Keratinocyte (primary cell): ENCODE measurements around the gene NPFFR1. TPM values are rescaled to one million over a fixed set of nuclear protein-coding genes. Genes with fewer than 3 reads are reported as not detected.
A peak's percentile ranks its signal among the peaks of the same experiment; 100 is the strongest.

Source experiments
- DNase-seq: peaks from one replicate; pipeline ENCODE4 v3.0.0-alpha.2; 2011; ENCODE audit warnings: low read depth, missing footprints, low spot score
- FAIRE-seq: peaks from 2 replicates; lab custom pipeline; 2011; peaks lifted over from hg19 to GRCh38; lab: Jason Lieb, UNC
- H2AFZ ChIP-seq: 2 replicates; pipeline ENCODE4 v1.6.0; 2012; ENCODE audit warnings: low read length, control low read depth, inconsistent platforms; ENCODE audit not compliant: control insufficient read depth
- H3K27ac ChIP-seq: 2 replicates; pipeline ENCODE4 v1.5.1; 2011; ENCODE audit warnings: low read length; ENCODE audit not compliant: control insufficient read depth, insufficient read depth
- H3K27me3 ChIP-seq: 3 replicates; pipeline ENCODE4 v1.6.0; 2011; ENCODE audit warnings: low read length; ENCODE audit not compliant: control insufficient read depth, insufficient read depth; ENCODE audit errors: extremely low read depth
- H3K36me3 ChIP-seq, 2 experiments: 2 replicates in 1 of 2; 3 replicates in 1 of 2; pipeline ENCODE4 v1.5.1; 2011; ENCODE audit warnings: low read length in 2 of 2, mild to moderate bottlenecking in 1 of 2; ENCODE audit not compliant: control insufficient read depth in 2 of 2, insufficient read depth in 2 of 2; ENCODE audit errors: extremely low read depth in 1 of 2
- H3K4me1 ChIP-seq: 3 replicates; pipeline ENCODE4 v1.5.1; 2011; ENCODE audit warnings: low read length; ENCODE audit not compliant: control insufficient read depth, insufficient read depth; ENCODE audit errors: extremely low read depth
- H3K4me2 ChIP-seq: 3 replicates; pipeline ENCODE4 v1.6.0; 2011; ENCODE audit warnings: low read depth, low read length; ENCODE audit not compliant: control insufficient read depth, insufficient read depth; ENCODE audit errors: extremely low read depth
- H3K4me3 ChIP-seq, 3 experiments: fragments of 200-600 bp in 1 of 3; sonication (generic) in 1 of 3; 2 replicates in 2 of 3; 3 replicates in 1 of 3; pipeline ENCODE4 v1.5.1; 2011 to 2016; ENCODE audit warnings: low read length in 3 of 3, mild to moderate bottlenecking in 3 of 3, control low read depth in 2 of 3, inconsistent platforms in 1 of 3, low read depth in 1 of 3, mixed read lengths in 1 of 3, mixed run types in 1 of 3, moderate library complexity in 1 of 3; ENCODE audit not compliant: control insufficient read depth in 2 of 3, insufficient read depth in 2 of 3; ENCODE audit errors: extremely low read depth in 1 of 3
- H3K79me2 ChIP-seq: 2 replicates; pipeline ENCODE4 v1.6.0; 2012; ENCODE audit warnings: low read length; ENCODE audit not compliant: control insufficient read depth, insufficient read depth
- H3K9ac ChIP-seq: 3 replicates; pipeline ENCODE4 v1.6.0; 2011; ENCODE audit warnings: low read length; ENCODE audit not compliant: control insufficient read depth, insufficient read depth; ENCODE audit errors: extremely low read depth
- H3K9me1 ChIP-seq: 3 replicates; pipeline ENCODE4 v1.6.0; 2011; ENCODE audit warnings: low read length; ENCODE audit not compliant: control insufficient read depth, insufficient read depth; ENCODE audit errors: extremely low read depth
- H3K9me3 ChIP-seq: 2 replicates; pipeline ENCODE4 v1.5.1; 2012; ENCODE audit warnings: low read depth, low read length; ENCODE audit not compliant: control insufficient read depth
- H4K20me1 ChIP-seq: 3 replicates; pipeline ENCODE4 v1.6.0; 2011; ENCODE audit warnings: low read length; ENCODE audit not compliant: control insufficient read depth, insufficient read depth; ENCODE audit errors: extremely low read depth
- CTCF ChIP-seq, 3 experiments: IDR thresholded peaks in 1 of 3; conservative IDR thresholded peaks in 1 of 3; optimal IDR thresholded peaks in 1 of 3; 2 replicates in 2 of 3; 3 replicates in 1 of 3; pipeline versions ENCODE3 to v1.5.1; 2011; ENCODE audit warnings: low read length in 3 of 3, mild to moderate bottlenecking in 3 of 3, moderate library complexity in 2 of 3, control low read depth in 1 of 3, inconsistent platforms in 1 of 3; ENCODE audit not compliant: insufficient read depth in 2 of 3; ENCODE audit errors: extremely low read depth in 1 of 3
- EZH2 ChIP-seq: IDR thresholded peaks from one replicate; pipeline ENCODE4 v1.6.1; 2012; ENCODE audit warnings: inconsistent platforms, mild to moderate bottlenecking, low read length, moderate library complexity
- dilution Hi-C: fragments of 300-500 bp; cut with MboI; formaldehyde crosslinking; loops from one replicate; pipeline ENCODE4 v1.7.0; 2020; ENCODE audit warnings: low sequenced_read_pairs; ENCODE audit not compliant: extremely low pct_ligation_motif_present
- polyA plus RNA-seq, 5 experiments: library from polyadenylated mRNA; depleted of rRNA in 3 of 5; stranded (reverse) in 3 of 5; stranded (forward) in 1 of 5; unstranded in 1 of 5; fragments of >200 nt; gene quantifications; 1 replicate in 1 of 5; 2 replicates in 3 of 5; 3 replicates in 1 of 5; pipeline versions ENCODE4 v1.2.1 to v1.2.3, GENCODE V29; 2011 to 2012; ENCODE audit warnings: missing spikeins in 2 of 5, low read depth in 1 of 5, low replicate concordance in 1 of 5

Gene NPFFR1
- polyA plus RNA-seq, 1 donor (not counting 4 experiments of a cell fraction or from before 2014, with no cell fraction given), result not detected

DNA sequence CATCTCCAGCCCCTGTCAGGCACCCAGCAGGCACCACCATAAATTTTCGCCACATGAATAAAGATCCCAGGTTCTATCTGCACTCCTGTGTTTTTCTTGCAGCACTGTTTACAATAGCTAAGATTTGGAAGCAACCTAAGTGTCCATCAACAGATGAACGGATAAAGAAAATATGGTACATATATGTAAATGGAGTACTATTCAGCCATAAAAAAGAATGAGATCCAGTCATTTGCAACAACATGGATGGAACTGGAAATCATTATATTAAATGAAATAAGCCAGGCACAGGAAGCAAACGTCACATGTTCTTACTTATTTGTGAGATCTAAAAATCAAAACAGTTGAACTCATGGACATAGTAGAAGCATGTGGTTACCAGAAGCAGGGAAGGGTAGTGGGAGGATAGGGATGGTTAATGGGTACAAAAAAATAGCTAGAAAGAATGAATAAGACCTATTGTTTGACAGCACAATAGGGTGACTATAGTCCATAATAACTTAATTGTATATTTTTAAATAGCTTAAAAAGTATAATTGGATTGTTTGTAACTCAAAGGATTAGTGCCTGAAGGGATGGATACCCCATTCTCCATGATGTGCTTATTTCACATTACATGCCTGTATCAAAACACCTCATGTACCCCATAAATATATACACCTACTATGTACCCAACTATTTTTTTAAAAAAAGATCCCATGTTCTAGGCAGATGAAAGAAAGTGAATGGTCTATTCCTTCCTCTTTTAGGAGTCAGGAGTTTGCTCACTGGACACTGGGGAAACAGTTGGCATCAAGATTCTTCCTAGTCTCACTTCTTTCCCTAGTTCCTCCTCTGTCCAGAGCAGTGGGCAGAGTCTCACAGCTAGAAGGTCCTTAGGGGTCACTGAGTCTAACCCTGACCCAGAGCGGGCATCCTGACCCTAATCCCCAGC lies 1.0 kb upstream of the NPFFR1 start:
- Histone ChIP-seq H3K4me1 (no peaks in the 10 kb centered on the region), H3K79me2 (no peaks in the 10 kb centered on the region), H3K36me3 (no peaks in the 10 kb centered on the region), H3K4me3 (no peak overlapping the region), H3K27me3 (peaks cover 33% of the 10 kb centered on the region), H4K20me1 (no peaks in the 10 kb centered on the region), H3K4me2 (no peak overlapping the region), H3K9me1 (no peaks in the 10 kb centered on the region), H3K9ac (no peak overlapping the region), H2AFZ (no peak overlapping the region), H3K27ac (no peak overlapping the region), H3K9me3 (no peaks in the 10 kb centered on the region)
- dilution Hi-C loops, result no loop called here
- no peak for FAIRE-seq
- TF ChIP-seq EZH2 (no peak), CTCF (optimal IDR thresholded peaks at IDR 0.05 in 1 of 3, IDR thresholded peaks at IDR 0.05 in 1 of 3, conservative IDR thresholded peaks at IDR 0.05 in 1 of 3; ENCODE audit: extremely low read depth in 1 of 3, insufficient read depth in 2 of 3, low read length in 3 of 3) (no peak)
- DNase-seq, result no peak

DNA sequence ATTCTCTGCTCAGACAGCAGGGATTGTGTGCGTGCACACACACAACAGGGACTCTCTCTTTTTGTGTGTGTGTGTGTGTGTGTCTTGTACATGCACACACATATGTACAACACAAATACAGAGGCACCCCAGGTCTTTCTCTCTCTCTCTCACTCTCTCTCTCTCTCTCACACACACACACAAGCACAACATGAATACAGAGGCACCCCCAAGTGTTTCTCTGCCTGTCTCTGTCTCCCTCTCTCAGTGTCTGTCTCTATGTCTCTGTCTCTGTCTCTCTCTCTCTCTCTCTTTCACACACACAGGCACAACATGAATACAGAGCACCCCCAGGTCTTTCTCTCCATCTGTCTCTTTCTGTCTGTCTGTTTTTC lies 746 bp downstream of the NPFFR1 start:
- H3K9me3 ChIP-seq, result no peaks in the 10 kb centered on the region
- FAIRE-seq (no peak), DNase-seq (no peak)
- no peak overlapping the region for H3K4me2 ChIP-seq
- H3K4me3 ChIP-seq, result no peak overlapping the region
- H3K27me3 ChIP-seq, result peaks cover 33% of the 10 kb centered on the region
- no peaks in the 10 kb centered on the region for H3K36me3 ChIP-seq
- H3K9me1 ChIP-seq, result no peaks in the 10 kb centered on the region
- dilution Hi-C loops, result no loop called here
- H3K4me1 ChIP-seq, result no peaks in the 10 kb centered on the region
- no peak overlapping the region for H2AFZ ChIP-seq
- no peaks in the 10 kb centered on the region for H3K79me2 ChIP-seq
- no peak overlapping the region for H3K27ac ChIP-seq
- H3K9ac ChIP-seq, result no peak overlapping the region
- TF ChIP-seq CTCF (optimal IDR thresholded peaks at IDR 0.05 in 1 of 3, IDR thresholded peaks at IDR 0.05 in 1 of 3, conservative IDR thresholded peaks at IDR 0.05 in 1 of 3; ENCODE audit: extremely low read depth in 1 of 3, insufficient read depth in 2 of 3, low read length in 3 of 3), result no peak
- peak; percentile 42 for TF ChIP-seq EZH2
- no peaks in the 10 kb centered on the region for H4K20me1 ChIP-seq
